ENCODE data around the gene RIOX2.

DNA sequence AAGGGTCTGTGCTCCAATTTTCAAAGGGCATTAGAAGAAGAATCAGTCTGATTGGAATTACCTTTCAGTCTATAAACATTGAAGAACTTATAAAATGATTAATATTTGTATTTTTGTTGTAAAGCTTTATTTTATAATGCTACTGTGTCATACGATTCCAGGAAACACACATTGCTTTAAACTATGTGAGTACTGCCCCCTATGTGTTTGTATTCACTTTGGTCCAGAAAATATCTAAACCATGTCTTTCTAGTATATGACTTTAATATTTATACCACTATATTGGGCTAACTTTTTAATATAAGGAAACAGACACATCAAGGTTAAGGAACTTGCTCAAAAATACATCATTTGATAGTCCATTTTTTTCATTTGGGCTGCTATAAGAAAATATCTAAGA lies 3.2 kb upstream of the RIOX2 start:
- TF ChIP-seq, protein P1, sequence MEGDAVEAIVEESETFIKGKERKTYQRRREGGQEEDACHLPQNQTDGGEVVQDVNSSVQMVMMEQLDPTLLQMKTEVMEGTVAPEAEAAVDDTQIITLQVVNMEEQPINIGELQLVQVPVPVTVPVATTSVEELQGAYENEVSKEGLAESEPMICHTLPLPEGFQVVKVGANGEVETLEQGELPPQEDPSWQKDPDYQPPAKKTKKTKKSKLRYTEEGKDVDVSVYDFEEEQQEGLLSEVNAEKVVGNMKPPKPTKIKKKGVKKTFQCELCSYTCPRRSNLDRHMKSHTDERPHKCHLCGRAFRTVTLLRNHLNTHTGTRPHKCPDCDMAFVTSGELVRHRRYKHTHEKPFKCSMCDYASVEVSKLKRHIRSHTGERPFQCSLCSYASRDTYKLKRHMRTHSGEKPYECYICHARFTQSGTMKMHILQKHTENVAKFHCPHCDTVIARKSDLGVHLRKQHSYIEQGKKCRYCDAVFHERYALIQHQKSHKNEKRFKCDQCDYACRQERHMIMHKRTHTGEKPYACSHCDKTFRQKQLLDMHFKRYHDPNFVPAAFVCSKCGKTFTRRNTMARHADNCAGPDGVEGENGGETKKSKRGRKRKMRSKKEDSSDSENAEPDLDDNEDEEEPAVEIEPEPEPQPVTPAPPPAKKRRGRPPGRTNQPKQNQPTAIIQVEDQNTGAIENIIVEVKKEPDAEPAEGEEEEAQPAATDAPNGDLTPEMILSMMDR (conservative IDR thresholded peaks at IDR 0.05 in 1 of 2, IDR thresholded peaks at IDR 0.05 in 1 of 2; ENCODE audit: extremely low read depth in 1 of 2, insufficient read depth in 1 of 2, low read depth in 1 of 2, low read length in 2 of 2), result peak; percentile 1 to 6
- TF ChIP-seq EZH2 (IDR thresholded peaks at IDR 0.05; ENCODE audit: borderline replicate concordance, low read length), result no peak

Data from mammary epithelial cell (primary cell).